ENCODE measurements around the gene SLIT3.

DNA sequence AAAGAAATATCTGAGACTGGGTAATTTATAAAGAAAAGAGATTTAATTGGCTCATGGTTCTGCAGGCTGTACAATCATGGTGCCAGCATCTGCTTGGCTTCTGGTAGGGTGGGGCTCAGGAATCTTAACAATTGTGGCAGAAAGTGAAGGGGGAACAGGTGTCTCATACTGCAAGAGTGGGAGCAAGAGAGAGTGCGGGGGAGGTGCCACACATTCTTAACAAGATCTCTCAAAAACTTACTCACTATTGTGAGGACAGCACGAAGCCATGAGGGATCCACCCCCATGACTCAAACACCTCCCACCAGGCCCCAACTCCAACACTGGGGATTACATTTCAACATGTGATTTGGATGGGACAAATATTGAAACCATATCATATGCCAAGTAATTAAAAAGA lies 651.6 kb downstream of the SLIT3 start:
- no peak for TF ChIP-seq POLR2A (IDR thresholded peaks at IDR 0.05; ENCODE audit: extremely low read depth, insufficient read length)
- TF ChIP-seq, protein P1, sequence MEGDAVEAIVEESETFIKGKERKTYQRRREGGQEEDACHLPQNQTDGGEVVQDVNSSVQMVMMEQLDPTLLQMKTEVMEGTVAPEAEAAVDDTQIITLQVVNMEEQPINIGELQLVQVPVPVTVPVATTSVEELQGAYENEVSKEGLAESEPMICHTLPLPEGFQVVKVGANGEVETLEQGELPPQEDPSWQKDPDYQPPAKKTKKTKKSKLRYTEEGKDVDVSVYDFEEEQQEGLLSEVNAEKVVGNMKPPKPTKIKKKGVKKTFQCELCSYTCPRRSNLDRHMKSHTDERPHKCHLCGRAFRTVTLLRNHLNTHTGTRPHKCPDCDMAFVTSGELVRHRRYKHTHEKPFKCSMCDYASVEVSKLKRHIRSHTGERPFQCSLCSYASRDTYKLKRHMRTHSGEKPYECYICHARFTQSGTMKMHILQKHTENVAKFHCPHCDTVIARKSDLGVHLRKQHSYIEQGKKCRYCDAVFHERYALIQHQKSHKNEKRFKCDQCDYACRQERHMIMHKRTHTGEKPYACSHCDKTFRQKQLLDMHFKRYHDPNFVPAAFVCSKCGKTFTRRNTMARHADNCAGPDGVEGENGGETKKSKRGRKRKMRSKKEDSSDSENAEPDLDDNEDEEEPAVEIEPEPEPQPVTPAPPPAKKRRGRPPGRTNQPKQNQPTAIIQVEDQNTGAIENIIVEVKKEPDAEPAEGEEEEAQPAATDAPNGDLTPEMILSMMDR (IDR thresholded peaks at IDR 0.05; ENCODE audit: low read depth, low read length): no peak

Measured in NB4 (cell line).